GM21528 (cell line): Measurements from ENCODE around the gene PDSS2.

Experiments
- ATAC-seq: cut with Tn5 transposase; IDR thresholded peaks from one replicate; pipeline ENCODE4 v1.9.1; 2021; ENCODE audit warnings: mild to moderate bottlenecking, moderate library complexity; ENCODE audit not compliant: unreplicated experiment, low FRiP score

Gene PDSS2

DNA sequence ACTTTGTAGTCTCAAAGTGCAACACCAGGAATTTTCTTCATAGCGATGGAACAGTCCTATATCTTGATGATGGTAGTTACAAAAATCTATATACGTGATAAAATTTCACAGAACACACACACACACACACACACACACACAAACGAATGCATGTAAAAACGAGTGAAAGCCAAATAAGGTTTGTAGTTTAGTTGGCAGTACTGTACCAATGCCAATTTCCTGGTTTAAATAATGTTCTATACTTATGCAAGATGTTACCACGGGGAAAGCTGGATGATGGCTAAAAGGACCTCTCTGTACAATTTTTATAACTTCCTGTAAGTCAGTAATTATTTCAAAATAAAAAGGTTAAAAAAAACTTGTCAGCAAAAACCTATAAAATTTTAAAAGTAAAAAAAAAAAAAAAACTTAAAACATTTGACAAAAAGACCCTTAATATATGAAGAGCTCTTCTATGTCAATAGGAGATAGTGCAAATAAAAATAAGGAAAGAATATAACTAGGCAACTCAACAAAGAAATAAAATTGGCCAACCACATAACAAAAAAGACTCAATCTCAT is 37.6 kb downstream of the PDSS2 start:
- ATAC-seq, result no peak

DNA sequence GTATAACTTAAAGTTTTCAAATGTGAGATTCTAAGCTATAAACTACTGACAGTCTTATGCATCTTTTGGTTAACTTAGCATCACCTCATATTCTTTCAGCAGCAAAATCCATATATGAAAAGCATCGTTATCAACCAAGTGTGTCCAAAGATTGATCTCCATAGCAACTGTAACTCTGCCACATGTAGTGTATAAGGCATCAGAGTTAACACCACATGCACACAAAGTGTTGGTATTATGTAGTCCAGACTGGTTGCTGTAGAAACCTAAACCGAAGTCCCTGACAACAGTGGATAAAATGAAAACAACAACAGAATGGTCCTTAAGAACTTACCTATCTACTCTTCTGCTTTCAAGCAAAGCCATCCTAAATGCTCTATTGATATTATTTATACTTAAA is 39.6 kb downstream of the PDSS2 start:
- ATAC-seq, result no peak

DNA sequence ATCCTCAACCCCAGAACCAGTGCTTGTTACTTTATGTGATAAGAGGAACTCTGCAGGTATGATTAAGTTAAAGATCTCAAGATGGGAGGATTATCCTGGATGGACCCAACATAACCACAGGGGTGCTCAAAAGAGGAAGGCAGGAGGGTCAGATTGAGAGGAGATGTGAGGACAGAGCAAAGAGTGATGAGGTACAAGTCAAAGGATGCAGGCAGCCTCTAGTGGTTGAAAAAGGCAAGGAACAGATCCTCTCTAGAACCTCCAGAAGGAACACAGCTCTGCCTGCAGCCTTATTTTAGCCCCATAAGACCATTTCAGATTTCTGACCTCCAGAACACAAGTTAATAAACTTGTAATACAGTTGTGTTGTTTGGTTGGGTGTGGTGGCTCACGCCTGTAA is 41.2 kb downstream of the PDSS2 start:
- no peak for ATAC-seq

DNA sequence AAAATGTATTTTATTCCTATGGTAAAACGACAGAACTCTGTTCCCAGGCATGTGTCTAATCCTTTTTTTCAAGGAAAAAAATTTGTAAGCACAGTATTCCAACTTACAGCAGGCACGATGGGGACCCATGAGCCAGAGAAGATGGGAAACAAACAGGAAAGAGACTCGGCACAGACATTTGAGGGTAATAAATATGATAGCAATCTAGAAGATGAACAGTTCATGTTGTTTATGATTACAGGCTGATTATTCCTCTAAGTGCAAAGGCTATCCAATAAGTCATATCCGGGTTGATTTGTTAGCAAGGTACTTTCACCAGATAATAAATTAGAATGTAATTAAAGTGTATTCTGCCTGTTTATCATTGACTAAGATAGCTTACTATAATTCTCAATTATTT is 43.2 kb downstream of the PDSS2 start:
- ATAC-seq, result no peak

DNA sequence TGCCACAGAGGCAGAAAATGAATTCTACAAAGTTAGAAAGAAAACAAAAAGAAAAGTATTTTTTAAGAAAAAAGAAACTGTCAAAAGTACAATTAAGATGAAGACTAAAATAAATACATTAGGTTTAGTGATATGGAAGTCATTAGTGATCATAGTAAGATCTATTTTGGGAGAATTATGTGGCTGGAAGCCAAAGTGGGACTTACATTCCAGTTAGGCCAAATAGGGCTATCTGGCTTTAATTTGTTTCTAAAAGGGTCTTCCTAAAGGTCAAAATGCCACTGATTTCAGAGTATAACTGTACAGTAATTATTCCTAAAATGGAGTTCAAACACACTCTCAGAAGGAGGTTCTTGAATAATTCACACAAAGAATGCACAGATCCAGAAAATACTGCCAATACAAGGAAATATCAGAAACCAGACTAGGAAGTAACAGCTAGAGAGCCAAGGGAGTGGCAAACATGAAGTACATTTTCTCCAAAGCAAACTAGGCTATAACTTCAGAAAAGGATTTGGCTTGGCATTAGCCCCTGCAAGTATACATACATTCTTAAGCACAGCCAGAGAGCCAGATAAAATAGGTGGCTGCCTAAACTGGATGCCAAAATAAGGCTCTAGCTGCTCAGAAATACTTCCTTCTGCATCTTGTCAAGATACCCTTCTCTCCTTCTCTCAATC is 45.3 kb downstream of the PDSS2 start:
- ATAC-seq, result no peak

DNA sequence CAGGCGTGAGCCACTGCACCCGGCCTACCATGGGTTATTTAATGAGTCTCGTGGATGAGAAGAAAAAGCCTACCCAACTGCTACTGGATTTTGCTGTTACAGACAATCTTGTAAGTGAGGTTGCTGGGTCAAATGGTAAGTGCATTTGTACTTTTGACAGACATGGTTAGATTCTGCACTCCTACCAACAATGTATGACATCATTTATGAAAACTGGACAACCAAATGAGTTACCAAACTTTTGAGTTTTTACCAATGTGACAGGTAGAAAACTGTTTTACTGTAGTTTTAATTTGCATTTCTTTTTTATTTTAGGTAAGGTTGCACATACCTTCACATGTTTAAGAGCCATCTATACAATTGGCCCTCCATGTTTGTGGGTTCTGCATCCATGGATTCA is 48.2 kb downstream of the PDSS2 start:
- no peak for ATAC-seq

DNA sequence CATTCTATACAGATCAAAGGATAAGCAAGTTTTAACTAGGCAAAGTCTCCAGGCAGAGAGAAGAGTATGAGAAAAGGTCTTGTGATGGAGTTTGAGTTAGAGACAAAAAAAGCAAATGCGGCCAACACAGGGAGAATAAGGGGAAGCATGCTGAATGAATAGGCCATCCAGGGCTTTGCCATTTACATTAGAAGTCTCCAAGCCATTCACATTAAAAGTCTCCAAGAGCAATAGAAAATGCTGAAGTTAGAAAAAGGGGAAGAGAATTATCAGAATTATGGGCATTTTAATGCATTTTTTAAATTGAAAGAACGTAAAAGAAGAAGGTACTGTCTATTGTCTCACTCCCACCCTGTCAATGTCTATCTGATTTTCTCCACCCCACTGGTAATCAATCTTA is 49.4 kb downstream of the PDSS2 start:
- ATAC-seq, result no peak

DNA sequence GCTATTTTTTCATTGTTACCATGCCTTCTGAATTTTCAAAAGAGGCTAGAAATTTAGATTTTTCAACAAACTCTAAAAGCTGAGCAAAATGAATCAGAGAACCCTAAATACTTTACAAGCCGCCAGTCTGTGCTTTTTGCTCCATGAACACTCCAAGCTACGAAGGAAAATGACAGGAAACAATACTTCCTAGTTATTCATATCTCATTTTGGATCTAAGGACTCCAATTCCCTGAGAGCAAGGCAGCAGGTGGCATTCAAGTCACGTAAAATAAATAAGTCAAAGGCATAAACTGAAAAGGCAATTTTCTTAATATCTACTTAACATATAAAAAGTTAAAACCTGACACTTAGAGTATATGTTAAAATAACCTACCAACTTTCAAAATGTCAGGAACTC is 50.6 kb downstream of the PDSS2 start:
- no peak for ATAC-seq

DNA sequence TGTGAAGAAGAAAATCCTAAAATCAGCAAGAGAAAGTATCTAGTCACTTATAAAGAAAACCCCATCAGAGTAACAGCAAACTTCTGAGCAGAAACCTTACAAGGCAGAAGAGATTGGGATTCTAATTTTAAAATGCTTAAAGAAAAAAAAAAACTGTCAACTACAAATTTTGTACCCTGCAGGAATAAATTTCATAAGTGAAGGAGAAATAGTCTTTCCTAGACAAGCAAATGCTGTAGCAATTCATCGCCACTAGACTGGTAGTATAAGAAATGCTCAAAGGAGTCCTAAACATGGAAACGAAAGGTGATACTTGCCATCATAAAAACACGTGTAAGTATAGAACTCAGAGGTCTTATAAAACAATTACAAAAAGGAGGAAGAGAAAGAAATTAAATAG is 54.4 kb downstream of the PDSS2 start:
- no peak for ATAC-seq

DNA sequence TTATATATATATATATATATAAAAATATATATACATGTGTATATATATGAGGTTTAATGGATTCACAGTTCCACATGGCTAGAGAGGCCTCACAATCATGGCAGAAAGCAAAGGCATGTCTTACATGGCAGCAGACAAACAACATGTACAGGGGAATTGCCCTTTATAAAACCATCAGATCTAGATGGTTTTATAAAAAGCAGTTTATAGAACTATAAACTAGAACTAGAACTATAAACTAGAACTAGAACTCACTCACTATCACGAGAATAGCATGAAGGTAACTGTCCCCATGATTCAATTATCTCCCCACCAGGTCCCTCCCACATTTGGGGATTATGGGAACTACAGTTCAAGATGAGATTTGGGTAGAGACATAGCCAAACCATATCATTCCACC is 56.8 kb downstream of the PDSS2 start:
- ATAC-seq, result no peak

DNA sequence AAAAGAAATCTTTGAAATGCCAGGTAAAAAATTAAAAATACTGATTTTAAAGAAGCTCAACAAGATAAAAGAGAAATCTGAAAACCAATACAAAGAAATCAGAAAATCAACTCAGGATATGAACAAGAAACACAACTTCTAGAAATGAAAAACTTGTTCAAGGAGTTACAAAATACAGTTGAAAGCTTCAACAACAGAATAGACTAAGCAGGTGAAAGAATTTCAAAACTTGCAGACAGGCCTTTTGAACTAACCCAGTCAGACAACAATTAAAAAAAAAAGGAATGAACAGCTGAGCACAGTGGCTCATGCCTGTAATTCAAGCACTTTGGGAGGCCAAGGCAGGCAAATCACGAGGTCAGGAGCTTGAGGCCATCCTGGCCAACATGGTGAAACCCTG is 57.8 kb downstream of the PDSS2 start:
- no peak for ATAC-seq

DNA sequence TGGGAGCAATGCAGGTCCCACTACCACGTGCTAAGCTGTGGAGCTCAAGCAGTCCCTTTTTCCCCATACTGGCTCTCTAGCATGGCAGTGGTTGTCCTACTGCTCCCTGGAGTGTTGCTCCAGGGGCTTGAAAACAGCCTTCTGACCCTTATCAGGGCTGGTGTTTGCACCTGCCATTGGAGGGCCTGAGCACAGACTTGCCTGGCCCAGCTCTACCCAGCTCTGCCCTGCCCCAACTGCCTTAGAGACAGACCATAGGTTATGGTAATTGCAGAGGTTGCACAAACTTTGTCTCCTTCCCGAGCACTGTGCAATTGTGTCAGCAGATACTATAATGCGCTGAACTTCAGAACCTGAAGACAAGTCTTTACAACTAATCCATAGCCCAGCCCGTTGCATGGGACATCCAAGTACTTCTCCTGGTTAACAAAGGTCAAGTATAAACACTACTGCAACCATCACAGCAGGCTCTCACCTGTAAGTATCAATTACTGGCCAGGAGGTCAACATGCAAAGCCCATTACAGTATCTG is 58.7 kb downstream of the PDSS2 start:
- no peak for ATAC-seq

DNA sequence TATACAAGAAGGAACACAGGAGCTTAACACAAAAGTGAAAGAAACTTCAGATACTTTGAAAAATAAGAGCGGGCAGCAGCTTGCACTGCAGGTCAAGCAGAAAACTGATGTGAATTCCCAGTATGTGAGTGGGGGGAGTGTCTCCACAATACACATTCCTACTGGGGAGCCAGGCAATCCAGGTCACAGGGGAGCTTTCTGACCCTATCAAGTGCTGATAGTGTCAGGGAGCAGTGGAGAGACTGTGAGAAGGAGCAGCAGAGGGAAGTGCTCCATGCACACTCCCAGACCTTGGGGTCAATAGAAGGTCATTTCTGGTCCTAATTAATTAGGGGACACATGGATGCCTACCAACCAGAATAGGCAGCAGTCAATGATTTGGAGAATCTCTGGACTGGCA is 59.4 kb downstream of the PDSS2 start:
- no peak for ATAC-seq

DNA sequence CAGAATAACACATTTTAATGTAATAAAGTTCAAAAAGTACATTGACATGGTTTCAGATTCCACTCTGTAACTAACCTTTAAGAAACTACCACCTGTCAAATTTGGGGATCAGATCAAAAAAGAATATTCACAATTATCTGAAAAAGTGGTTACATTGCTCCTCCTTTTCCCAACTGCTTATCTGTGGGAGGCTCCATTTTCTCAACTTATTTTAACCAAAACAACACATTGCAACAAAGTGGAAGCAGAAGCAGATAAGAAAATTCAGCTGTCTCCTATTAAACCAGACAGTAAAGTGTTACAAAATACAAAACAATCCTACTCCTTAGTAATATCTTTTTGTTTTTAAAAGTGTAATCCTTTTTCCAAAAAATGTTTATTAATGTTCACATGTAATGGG is 61.4 kb downstream of the PDSS2 start:
- no peak for ATAC-seq

DNA sequence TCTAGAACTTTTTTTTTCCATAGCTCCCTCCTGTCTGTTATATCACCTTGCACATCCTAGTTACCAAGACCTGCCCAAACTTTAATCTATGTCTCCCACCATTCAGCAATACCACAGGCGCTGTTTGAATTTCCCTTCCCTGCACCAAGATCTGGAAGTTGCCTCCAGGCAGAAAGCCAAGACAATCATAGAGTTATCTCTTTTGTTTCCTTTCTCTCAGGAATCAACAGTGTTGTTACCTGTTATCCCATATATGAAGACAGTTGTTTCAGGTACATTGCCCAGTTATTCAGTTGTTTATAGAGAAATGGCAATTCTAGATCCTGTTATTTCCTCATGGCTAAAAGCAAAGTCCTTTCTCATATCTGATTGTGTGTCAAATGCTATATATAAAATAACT is 63.2 kb downstream of the PDSS2 start:
- ATAC-seq, result no peak

DNA sequence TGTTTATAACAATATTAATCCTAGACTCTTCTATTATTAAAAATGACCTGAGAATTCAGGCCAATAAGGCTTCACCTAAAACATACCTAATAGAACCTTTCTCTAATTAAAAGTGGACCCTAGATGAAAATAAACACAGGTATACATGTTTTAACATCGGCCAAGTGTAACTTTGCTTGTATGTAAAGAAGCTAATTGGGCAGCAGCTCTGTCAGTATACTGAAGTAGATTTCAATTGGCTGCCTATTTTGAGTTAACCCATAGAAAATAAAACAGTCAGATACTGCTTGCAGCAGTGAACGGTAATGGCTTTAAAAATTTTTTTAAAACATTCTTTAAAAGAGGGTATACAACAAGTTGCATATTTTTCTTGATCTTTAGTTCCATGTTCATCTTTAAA is 67.3 kb downstream of the PDSS2 start:
- no peak for ATAC-seq

DNA sequence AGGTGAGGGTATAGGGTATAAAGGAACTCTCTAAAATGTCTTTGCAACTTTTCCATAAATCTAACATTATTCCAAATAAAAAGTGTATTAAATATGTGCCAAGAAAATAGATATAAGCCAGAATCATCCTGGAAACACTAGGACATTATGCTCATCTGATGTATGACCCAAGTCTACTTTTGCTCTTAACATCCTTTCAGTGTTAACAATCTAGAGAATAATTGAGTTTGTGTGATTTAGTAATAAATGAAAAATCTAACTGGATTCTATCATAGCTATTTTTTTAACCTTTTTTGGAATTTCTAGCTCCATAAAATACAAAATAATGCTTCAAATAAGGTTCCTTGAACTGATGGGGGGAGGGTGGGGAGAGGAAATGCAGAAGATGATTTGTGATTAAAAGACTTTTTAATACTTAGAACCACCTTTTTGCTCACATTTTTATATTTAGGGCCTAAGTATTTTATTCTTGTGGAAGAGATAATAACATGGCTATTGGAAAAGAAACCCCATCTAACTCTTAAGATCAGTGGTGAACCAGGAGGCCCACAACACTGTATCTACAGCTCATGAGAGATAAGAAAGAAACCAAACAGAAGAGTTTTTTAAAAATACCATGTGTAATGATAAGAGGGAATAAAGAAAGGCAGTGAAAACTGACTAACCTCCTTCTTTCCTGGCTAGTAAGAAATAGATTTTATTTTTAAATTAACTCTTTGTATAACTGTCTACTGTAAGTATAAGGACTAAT is 68.5 kb downstream of the PDSS2 start:
- no peak for ATAC-seq

DNA sequence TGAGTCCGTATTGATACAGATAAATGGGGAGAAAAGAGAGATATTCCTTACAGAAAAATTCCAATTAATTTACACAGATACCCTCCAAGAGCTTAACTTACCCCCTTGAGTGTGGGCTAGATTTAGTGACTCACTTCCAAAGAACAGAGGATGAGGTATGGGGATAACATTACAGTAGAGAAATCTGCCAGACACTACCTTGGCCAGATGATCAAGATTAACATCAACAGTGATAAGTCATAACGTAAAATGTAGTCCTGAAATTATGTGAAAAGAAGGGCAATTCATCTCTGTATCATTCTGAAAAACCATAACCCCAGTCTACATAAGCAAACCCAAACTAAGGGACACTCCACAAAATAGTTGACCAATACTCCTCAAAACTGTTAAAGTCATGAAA is 69.3 kb downstream of the PDSS2 start:
- ATAC-seq, result no peak

DNA sequence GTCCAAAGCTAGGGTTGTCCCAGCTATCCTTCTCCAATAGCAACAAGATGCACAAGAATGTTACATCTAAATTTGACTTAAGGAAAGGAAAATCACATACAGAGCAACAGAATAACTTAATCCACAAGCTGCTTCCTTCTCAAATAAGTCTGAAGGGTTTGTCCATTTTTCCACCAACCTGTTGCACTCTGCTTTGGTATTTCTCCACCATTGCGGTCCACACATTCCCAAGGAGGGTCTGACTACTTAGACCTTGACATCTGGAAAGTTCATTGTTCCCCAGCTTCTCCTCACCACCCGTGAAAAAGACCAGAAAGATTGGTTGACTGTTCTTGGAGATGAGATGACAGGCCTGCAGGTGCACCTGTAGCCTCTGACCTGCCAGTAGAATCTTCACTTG is 72.5 kb downstream of the PDSS2 start:
- no peak for ATAC-seq

DNA sequence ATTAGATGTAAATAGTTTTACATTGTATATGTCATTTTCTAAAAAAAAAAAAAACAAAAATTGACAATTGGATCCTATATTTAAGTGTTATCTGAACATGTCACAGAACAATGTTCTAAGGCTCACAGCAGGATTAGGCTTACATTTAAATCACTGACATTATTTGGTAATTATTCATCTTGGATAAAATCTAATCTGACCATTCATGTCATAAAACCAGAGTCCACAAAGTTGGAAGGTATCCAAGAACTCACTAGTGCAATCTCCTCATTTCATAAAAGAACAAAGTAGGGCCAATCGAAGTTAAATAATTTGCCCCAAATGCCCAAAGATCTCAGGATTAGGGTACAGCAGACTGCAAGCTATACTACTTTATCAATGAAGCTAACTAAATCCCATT is 73.0 kb downstream of the PDSS2 start:
- no peak for ATAC-seq

DNA sequence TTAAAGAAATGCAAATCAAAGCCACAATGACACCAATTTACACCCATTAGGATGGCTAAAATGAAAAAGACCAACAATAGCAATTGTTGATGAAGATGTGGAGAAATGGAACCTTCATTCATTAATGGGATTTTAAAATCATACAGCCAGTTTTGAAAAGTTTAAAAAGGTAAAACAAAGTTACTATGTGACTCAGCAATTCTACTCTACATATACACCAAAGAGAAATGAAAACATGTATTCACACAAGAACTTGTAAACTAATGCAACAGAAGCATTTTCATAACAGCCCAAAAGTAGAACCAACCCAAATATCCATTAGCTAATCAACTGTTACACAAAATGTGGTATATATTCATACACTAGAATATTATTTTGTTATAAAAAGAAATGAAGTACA is 75.7 kb downstream of the PDSS2 start:
- ATAC-seq, result no peak

DNA sequence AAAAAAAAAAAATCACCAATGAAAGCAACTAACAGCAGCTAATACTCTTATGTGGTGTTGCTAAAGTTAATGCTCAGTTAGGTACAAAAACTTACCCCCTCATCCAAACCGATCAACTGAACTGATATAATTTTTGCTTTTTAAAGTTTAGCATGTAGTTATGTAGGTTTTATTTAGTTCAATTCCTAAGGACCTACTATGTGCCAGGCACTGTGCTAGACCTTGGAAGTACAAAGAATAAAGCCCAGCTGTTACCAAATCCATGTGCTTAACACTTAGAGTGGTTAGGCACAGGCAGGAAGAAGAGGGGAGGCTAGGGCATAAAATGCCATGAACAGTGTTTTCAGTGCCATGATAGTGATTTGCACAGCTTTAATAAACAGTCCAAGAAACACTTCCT is 85.1 kb downstream of the PDSS2 start:
- no peak for ATAC-seq
